NCI-H460 (cell line): ENCODE results near the gene NOG. TPM values are rescaled to one million over a fixed set of nuclear protein-coding genes. Genes with fewer than 3 reads are reported as not detected.

Experiments used
- DNase-seq: peaks from one replicate; pipeline ENCODE4 v3.0.0-alpha.2; 2016; ENCODE audit warnings: low read depth; ENCODE audit errors: extremely low read depth
- polyA plus RNA-seq: library from polyadenylated mRNA; depleted of rRNA; stranded (reverse); fragments of >200 nt; gene quantifications from 2 replicates; pipeline ENCODE4 v1.2.3, GENCODE V29; 2014; cell fraction: nucleus; rRNA removed
- total RNA-seq: library from RNA; depleted of rRNA; stranded (reverse); fragments of >200 nt; shearing (Covaris generic); gene quantifications from 2 replicates; pipeline ENCODE4 v1.2.3, GENCODE V29; 2014; rRNA removed

The NOG gene
- total RNA-seq, result 0.49 and 0.57 TPM in 2 replicates
- polyA plus RNA-seq, result 0.31 TPM in 1 of 2 replicates, not detected in the other

- DNase-seq, result peak; percentile 39
Measured at GRCh38 chr17:56593646-56594319, at the start of gene NOG. Gene NOG, plus strand, starts transcription at chr17:56593699. Its CDS starts 525 bp downstream, at chr17:56594224.

DNA sequence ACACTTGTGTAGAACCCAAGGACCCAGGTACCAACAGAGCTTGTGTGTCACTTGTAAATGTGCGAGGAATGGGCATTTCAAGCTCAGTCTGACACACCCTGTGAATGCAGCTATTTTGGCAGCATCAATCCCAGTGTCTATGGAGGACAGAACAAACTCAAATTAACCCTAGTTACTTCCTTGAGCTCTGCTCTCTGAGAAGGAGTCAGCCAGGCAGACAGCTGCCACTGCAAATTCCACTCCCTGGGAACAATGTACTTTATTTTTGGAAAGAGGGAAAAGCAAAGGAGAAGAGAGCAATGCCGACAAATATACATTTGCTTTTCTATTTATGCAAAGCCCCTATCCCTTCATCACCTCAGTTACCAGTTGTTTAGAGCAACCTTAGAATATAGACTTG lies 48.4 kb upstream of the NOG start:
- no peak for DNase-seq

- no peak for DNase-seq
Measured at GRCh38 chr17:56545930-56546329, 47.6 kb upstream of the NOG start.

DNA sequence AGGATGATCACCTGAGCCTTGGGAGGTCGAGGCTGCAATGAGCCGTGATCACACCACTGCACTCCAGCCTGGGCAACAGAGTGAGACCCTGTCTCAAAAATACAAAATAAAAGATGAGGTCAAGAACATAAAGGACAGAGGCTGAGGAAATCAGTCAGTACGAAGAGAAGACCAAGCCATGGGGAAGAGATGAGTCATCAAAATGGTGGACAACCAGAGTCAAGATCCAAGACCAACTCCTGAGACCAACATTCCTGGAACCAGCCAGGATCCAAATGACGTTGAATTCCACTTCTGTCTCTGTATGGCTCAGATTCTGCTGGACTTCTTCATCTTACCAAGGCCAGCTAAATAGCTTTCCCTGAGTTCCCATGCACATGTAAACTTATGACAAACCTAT lies 44.8 kb upstream of the NOG start:
- no peak for DNase-seq

- DNase-seq, result no peak
Measured at GRCh38 chr17:56549501-56549900, 44.0 kb upstream of the NOG start.

DNA sequence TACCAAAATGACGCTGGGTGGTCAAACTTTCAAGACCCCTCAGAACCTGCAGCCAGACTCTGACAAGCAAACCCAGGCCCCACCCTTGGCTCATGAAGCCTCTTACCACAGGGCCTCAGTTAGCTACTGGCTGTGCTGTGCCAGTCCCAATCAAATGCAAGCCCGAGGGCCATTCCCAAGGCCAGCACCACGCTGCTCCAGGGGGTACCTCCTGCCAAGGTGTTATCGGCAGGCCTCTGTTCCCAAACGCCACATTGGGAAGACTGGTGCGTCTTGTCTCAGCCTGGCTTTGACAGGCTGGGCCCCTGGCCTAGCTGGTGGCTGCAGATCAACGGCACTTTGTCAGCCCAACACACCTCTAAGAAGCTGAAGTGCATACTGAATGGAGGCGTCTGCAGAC lies 35.8 kb upstream of the NOG start:
- DNase-seq, result no peak

DNA sequence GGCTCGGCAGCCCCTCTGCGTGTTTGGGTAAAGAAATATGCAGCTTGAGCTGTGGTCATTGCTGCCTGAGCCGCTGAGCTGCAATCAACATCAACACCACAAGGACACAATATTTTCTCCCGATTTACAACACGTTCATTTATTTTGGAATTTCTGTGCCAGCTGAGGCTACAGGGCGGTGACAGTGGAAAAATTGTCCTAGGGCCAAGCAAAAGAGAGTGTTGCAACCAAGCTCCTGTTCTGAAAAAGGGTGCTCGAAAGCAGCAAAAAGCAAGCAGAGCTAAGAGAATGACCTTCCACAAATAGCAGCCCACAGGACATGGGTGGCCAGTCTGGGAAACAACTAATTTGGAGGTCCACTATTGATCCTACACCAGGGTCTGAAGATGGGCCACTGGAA lies 35.4 kb upstream of the NOG start:
- no peak for DNase-seq

- DNase-seq, result no peak
Measured at GRCh38 chr17:56570199-56570598, 23.3 kb upstream of the NOG start.

- no peak for DNase-seq
Measured at GRCh38 chr17:56571456-56571855, 22.0 kb upstream of the NOG start.

GRCh38 chr17:56577190-56577842 lies 16.2 kb upstream of the NOG start:
- no peak for DNase-seq

- no peak for DNase-seq
Measured at GRCh38 chr17:56577843-56578204, 15.7 kb upstream of the NOG start.

GRCh38 chr17:56581635-56582627 lies 11.6 kb upstream of the NOG start:
- DNase-seq, result no peak

DNA sequence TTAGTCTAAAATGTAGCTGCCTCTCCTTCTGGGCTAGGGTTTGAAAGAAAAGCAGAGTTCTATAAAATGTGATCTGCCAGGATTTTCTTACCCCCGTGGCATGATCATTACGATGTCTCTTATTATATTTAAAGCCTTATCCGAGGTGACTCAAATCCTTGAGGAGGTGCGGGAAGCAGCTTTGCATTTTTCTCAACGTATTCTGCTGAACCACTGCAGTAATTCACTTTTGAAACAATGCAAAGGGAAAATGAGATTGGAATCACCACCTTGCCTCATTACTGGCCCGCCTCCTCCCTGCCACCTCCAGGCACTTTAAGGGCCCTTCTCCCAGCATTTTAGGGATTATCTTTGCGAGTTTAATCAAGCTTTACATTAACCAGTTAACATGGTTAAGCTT lies 9.7 kb upstream of the NOG start:
- DNase-seq, result no peak

GRCh38 chr17:56587298-56587697 lies 6.2 kb upstream of the NOG start:
- DNase-seq, result no peak

DNA sequence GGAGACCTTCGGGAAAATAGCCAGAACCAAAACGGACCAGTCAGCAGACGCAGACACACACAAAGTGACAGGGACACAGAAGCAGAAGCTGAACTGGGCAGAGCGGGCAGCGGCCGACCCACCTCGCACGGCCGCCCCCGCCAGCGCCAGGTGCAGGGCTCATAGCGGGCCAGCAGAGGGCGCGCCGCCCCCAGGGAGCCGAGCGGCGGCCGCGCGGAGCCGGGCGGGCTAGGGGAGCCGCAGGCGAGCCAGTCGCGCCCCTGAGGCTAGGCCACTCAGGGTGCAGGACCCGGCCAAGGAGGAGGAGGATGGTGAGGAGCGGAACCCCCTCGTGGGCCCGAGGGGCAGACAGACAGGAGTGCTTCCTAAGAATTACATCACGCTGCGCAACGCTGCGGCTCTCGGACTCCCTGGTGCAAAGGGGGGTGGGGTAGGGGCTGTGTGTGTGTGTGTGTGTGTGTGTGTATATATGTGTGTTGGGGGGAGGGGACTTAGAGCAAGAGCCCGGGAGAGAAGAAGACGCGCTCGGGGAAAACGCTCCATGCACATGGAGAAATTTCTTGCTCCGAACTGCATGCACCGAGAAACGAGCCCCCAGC lies 913 bp upstream of the NOG start:
- DNase-seq, result peak; percentile 35

- peak; percentile 19 for DNase-seq
Measured at GRCh38 chr17:56593086-56593645, 333 bp upstream of the NOG start.

DNA sequence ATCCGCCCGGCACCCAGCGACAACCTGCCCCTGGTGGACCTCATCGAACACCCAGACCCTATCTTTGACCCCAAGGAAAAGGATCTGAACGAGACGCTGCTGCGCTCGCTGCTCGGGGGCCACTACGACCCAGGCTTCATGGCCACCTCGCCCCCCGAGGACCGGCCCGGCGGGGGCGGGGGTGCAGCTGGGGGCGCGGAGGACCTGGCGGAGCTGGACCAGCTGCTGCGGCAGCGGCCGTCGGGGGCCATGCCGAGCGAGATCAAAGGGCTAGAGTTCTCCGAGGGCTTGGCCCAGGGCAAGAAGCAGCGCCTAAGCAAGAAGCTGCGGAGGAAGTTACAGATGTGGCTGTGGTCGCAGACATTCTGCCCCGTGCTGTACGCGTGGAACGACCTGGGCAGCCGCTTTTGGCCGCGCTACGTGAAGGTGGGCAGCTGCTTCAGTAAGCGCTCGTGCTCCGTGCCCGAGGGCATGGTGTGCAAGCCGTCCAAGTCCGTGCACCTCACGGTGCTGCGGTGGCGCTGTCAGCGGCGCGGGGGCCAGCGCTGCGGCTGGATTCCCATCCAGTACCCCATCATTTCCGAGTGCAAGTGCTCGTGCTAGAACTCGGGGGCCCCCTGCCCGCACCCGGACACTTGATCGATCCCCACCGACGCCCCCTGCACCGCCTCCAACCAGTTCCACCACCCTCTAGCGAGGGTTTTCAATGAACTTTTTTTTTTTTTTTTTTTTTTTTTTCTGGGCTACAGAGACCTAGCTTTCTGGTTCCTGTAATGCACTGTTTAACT lies 1.0 kb downstream of the NOG start:
- no peak for DNase-seq

DNA sequence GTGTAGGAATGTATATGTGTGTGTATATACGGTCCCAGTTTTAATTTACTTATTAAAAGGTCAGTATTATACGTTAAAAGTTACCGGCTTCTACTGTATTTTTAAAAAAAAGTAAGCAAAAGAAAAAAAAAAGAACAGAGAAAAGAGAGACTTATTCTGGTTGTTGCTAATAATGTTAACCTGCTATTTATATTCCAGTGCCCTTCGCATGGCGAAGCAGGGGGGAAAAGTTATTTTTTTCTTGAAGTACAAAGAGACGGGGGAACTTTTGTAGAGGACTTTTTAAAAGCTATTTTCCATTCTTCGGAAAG lies 1.6 kb downstream of the NOG start:
- DNase-seq, result no peak

DNA sequence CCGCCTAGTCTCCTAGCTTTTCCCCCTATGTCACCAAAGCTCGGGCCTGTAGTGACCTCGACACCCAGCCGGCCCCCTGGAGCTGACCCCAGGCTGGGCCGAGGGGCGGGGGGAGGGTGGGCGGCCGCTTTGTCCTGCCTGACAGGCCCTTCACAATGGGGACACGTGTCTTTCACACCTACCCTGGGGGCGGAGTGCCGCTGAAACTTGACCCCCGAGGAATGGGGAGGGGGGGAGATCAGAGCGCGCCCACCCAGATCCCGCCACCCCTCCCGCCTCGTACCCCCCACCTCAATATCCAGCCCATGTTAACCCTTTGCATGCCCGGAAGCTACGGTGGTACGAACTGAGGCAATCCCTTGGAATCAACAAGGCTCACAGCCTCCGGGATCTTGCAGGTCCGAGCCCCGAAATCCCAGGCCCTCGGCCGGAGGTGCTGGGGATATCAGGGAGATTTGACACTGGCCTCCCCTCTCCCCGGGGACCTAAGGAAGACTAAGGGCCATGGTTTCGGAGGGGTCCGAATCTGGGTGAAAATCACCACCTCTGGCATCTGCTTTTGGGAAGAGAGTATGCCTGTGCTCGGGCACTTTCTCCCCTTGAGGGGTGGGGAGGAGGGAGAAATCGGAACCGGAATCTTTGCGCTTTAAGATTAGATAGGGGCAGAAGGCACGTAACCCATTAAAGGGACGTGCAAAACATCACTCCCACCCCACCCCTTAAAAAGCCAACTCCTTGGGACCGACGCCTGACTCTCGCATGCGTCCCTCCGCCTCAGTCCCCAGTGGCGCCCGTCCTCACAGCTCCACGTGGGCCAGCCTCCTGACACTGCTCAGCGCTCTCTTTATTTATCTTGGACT lies 2.6 kb downstream of the NOG start:
- no peak for DNase-seq
